Vagina (tissue), 2 donors: ENCODE data around the gene PDK2.
A peak's percentile ranks its signal among the peaks of the same experiment; 100 is the strongest.

Source experiments
- POLR2A ChIP-seq, 2 donors: fragments of 450-650 bp; IDR thresholded peaks; one replicate each; pipeline ENCODE4 v1.6.1; 2017; ENCODE audit warnings: antibody characterized with exemption in 2 of 2, mild to moderate bottlenecking in 2 of 2, moderate library complexity in 2 of 2
- POLR2AphosphoS5 ChIP-seq, 2 donors: sonication (generic); formaldehyde crosslinking; IDR thresholded peaks; one replicate each; pipeline ENCODE4 v1.9.0; 2017; ENCODE audit warnings: antibody characterized with exemption in 2 of 2, mild to moderate bottlenecking in 2 of 2, low read depth in 1 of 2; ENCODE audit not compliant: insufficient read depth in 1 of 2
- TF ChIP-seq, protein P1 (sequence below), 3 experiments: fragments of 450-650 bp in 2 of 3; fragments of 200-600 bp in 1 of 3; sonication (generic) in 1 of 3; IDR thresholded peaks; one replicate each; pipeline ENCODE4 v1.5.1; 2017 to 2019; ENCODE audit warnings: antibody characterized with exemption in 3 of 3, mild to moderate bottlenecking in 2 of 3, moderate library complexity in 2 of 3

GRCh38 chr17:50094753-50095619, at the start of gene PDK2:
- TF ChIP-seq, protein P1, sequence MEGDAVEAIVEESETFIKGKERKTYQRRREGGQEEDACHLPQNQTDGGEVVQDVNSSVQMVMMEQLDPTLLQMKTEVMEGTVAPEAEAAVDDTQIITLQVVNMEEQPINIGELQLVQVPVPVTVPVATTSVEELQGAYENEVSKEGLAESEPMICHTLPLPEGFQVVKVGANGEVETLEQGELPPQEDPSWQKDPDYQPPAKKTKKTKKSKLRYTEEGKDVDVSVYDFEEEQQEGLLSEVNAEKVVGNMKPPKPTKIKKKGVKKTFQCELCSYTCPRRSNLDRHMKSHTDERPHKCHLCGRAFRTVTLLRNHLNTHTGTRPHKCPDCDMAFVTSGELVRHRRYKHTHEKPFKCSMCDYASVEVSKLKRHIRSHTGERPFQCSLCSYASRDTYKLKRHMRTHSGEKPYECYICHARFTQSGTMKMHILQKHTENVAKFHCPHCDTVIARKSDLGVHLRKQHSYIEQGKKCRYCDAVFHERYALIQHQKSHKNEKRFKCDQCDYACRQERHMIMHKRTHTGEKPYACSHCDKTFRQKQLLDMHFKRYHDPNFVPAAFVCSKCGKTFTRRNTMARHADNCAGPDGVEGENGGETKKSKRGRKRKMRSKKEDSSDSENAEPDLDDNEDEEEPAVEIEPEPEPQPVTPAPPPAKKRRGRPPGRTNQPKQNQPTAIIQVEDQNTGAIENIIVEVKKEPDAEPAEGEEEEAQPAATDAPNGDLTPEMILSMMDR (IDR thresholded peaks at IDR 0.05) = peak in 2 of 3 experiments; percentile 6 to 13
- TF ChIP-seq POLR2A (IDR thresholded peaks at IDR 0.05) (peak; percentile 10 to 39), POLR2AphosphoS5 (IDR thresholded peaks at IDR 0.05; ENCODE audit: insufficient read depth in 1 of 2, low read depth in 1 of 2) (peak; percentile 87 to 93)
